K562 (cell line): ENCODE data around the gene CFAP251. TPM values are rescaled to one million over a fixed set of nuclear protein-coding genes. Genes with fewer than 3 reads are reported as not detected.

Experiments
- ATAC-seq: fragments of 200-7000 bp; cut with Tn5 transposase; 3 replicates; pipeline ENCODE4 v1.9.1; 2020; ENCODE audit warnings: moderate library complexity
- BruUV-seq: library from RNA; stranded (reverse); fragments of 400-500 nt; replicated peaks from 2 replicates; lab custom pipeline; 2021; lab: Mats Ljungman, UMichigan
- CTCF ChIA-PET: fragments of 300-600 bp; formaldehyde crosslinking; extraction: SDS; loops from one replicate; lab custom pipeline; 2021; ENCODE audit warnings: low intra/inter-chr PET ratio; lab: Yijun Ruan, JAX
- POLR2A ChIA-PET: fragments of 300-600, 350-650 bp; sonication (Branson Sonifier 250); formaldehyde crosslinking; extraction: SDS; loops from one replicate; lab custom pipeline; 2021; ENCODE audit warnings: antibody characterized with exemption, inconsistent platforms; lab: Yijun Ruan, JAX
- DNase-seq, 4 experiments: peaks; one replicate each; pipeline versions ENCODE4 v3.0.0 to v3.0.0-alpha.2; 2011 to 2018; ENCODE audit warnings: low spot score in 3 of 4, mixed read lengths in 3 of 4; ENCODE audit errors: extremely low read depth in 1 of 4
- FAIRE-seq: peaks from 2 replicates; lab custom pipeline; 2011; peaks lifted over from hg19 to GRCh38; lab: Jason Lieb, UNC
- H2AFZ ChIP-seq: 2 replicates; pipeline ENCODE4 v1.6.0; 2011; ENCODE audit warnings: low read depth, low read length, control low read depth, inconsistent platforms
- H3K27ac ChIP-seq: fragments of 200-600 bp; 3 replicates; pipeline ENCODE4 v1.8.0; 2011; ENCODE audit warnings: low read depth, mild to moderate bottlenecking, control low read depth, inconsistent platforms, low read length, moderate library complexity, mixed read lengths; ENCODE audit errors: extremely low read depth
- H3K27me3 ChIP-seq, 2 experiments: fragments of 300-600 bp in 1 of 2; 2 replicates in 1 of 2; 3 replicates in 1 of 2; pipeline versions ENCODE4 v1.6.0 to v1.8.0; 2011; ENCODE audit warnings: inconsistent platforms in 2 of 2, low read length in 2 of 2, mild to moderate bottlenecking in 1 of 2, mixed read lengths in 1 of 2, moderate library complexity in 1 of 2; ENCODE audit not compliant: control insufficient read depth in 2 of 2, insufficient read depth in 2 of 2
- H3K36me3 ChIP-seq: fragments of 300-600 bp; 3 replicates; pipeline ENCODE4 v1.8.0; 2011; ENCODE audit warnings: mild to moderate bottlenecking, low read length, inconsistent platforms; ENCODE audit not compliant: control insufficient read depth, insufficient read depth
- H3K4me1 ChIP-seq, 2 experiments: fragments of 200-600 bp in 1 of 2; replicated peaks in 1 of 2; 2 replicates in 1 of 2; 3 replicates in 1 of 2; pipeline versions ENCODE4 v1.5.1 to v1.8.0; 2011; ENCODE audit warnings: inconsistent platforms in 2 of 2, low read length in 2 of 2, mild to moderate bottlenecking in 1 of 2, mixed read lengths in 1 of 2, moderate library complexity in 1 of 2; ENCODE audit not compliant: control insufficient read depth in 2 of 2, insufficient read depth in 2 of 2
- H3K4me2 ChIP-seq: 2 replicates; pipeline ENCODE4 v1.6.1; 2011; ENCODE audit warnings: low read length, control low read depth, inconsistent platforms, mixed read lengths; ENCODE audit not compliant: insufficient read depth
- H3K4me3 ChIP-seq: fragments of 200-600 bp; sonication (generic), shearing (Covaris generic); 2 replicates; pipeline ENCODE4 v1.5.1; 2016; ENCODE audit warnings: control low read depth, inconsistent platforms
- H3K79me2 ChIP-seq: fragments of 200-600 bp; 3 replicates; pipeline ENCODE4 v1.8.0; 2011; ENCODE audit warnings: low read length, inconsistent platforms; ENCODE audit not compliant: control insufficient read depth, insufficient read depth
- H3K9ac ChIP-seq, 2 experiments: 2 replicates each; pipeline versions ENCODE4 v1.6.0 to v1.6.1; 2011; ENCODE audit warnings: low read depth in 2 of 2, low read length in 2 of 2, control low read depth in 1 of 2, inconsistent platforms in 1 of 2, mild to moderate bottlenecking in 1 of 2, mixed read lengths in 1 of 2; ENCODE audit not compliant: insufficient read depth in 1 of 2
- H3K9me1 ChIP-seq: one replicate; pipeline ENCODE4 v1.6.0; 2011; ENCODE audit warnings: inconsistent platforms, mild to moderate bottlenecking, low read length, moderate library complexity; ENCODE audit not compliant: control insufficient read depth, insufficient read depth
- H3K9me3 ChIP-seq: replicated peaks from 2 replicates; pipeline ENCODE4 v1.5.1; 2011; ENCODE audit warnings: low read depth, low read length, inconsistent platforms; ENCODE audit not compliant: control insufficient read depth, insufficient read depth
- H4K20me1 ChIP-seq: replicated peaks from 2 replicates; pipeline ENCODE4 v1.6.1; 2011; ENCODE audit warnings: low read length, inconsistent platforms, mixed read lengths; ENCODE audit not compliant: control insufficient read depth, insufficient read depth
- BMI1 ChIP-seq: fragments of 150-350 bp; IDR thresholded peaks from 2 replicates; pipeline ENCODE4 v1.6.1; 2014; ENCODE audit warnings: low read length
- C11orf30 ChIP-seq: fragments of 450-650 bp; IDR thresholded peaks from 2 replicates; pipeline ENCODE4 v1.6.1; 2016; ENCODE audit warnings: low read depth, mild to moderate bottlenecking
- E2F4 ChIP-seq: sonication (generic); formaldehyde crosslinking; IDR thresholded peaks from 2 replicates; pipeline ENCODE4 v1.8.0; 2022; ENCODE audit warnings: mild to moderate bottlenecking, low read depth, missing genetic modification reagents
- FOXJ2 ChIP-seq: fragments of 200-800 bp; sonication (Bioruptor generic); IDR thresholded peaks from 2 replicates; pipeline ENCODE4 v1.6.1; 2016; ENCODE audit warnings: missing genetic modification characterization, missing compliant biosample characterization
- KDM1A ChIP-seq, 2 experiments: fragments of 450-650 bp; IDR thresholded peaks; 2 replicates each; pipeline ENCODE4 v1.6.1; 2016; ENCODE audit warnings: mild to moderate bottlenecking in 2 of 2
- MAFF ChIP-seq: IDR thresholded peaks from 2 replicates; pipeline ENCODE4 v1.6.1; 2012; ENCODE audit warnings: low read length, improper control_type of control experiment
- MTA1 ChIP-seq: fragments of 450-650 bp; IDR thresholded peaks from 2 replicates; pipeline ENCODE4 v1.6.1; 2017; ENCODE audit warnings: borderline replicate concordance
- NFE2 ChIP-seq: IDR thresholded peaks from 2 replicates; pipeline ENCODE4 v1.6.1; 2014; ENCODE audit warnings: antibody characterized with exemption, low read depth
- NFE2L1 ChIP-seq: fragments of 450-650 bp; IDR thresholded peaks from 2 replicates; pipeline ENCODE4 v1.6.1; 2016; ENCODE audit warnings: missing genetic modification characterization, low read depth, mild to moderate bottlenecking, missing compliant biosample characterization, moderate library complexity, borderline replicate concordance
- NRF1 ChIP-seq, 2 experiments: fragments of 450-650 bp; IDR thresholded peaks in 1 of 2; conservative IDR thresholded peaks in 1 of 2; 2 replicates each; pipeline ENCODE4 v1.6.1; 2014; ENCODE audit warnings: mild to moderate bottlenecking in 2 of 2
- POLR3G ChIP-seq: IDR thresholded peaks from 2 replicates; pipeline ENCODE4 v1.6.1; 2011; ENCODE audit not compliant: insufficient read length, insufficient replicate concordance; ENCODE audit errors: extremely low read depth
- RFX5 ChIP-seq: IDR thresholded peaks from 2 replicates; pipeline ENCODE4 v1.6.1; 2011; ENCODE audit warnings: low read depth, mild to moderate bottlenecking, improper control_type of control experiment, low read length
- SIX5 ChIP-seq, 2 experiments: IDR thresholded peaks; 2 replicates each; pipeline ENCODE4 v1.6.1; 2011; ENCODE audit warnings: low read length in 2 of 2, borderline replicate concordance in 1 of 2, low read depth in 1 of 2, mild to moderate bottlenecking in 1 of 2, moderate library complexity in 1 of 2; ENCODE audit not compliant: insufficient read depth in 1 of 2
- SNIP1 ChIP-seq: fragments of 450-650 bp; IDR thresholded peaks from 2 replicates; pipeline ENCODE4 v1.7.1; 2017; ENCODE audit warnings: low read depth, mild to moderate bottlenecking
- TRIM28 ChIP-seq: fragments of 450-650 bp; IDR thresholded peaks from 2 replicates; pipeline ENCODE4 v1.6.1; 2017
- ZC3H11A ChIP-seq: IDR thresholded peaks from 2 replicates; pipeline ENCODE4 v1.6.1; 2012; ENCODE audit warnings: low read depth, low read length, improper control_type of control experiment
- ZNF780A ChIP-seq: fragments of 250-450 bp; sonication (Bioruptor Pico); IDR thresholded peaks from 2 replicates; pipeline ENCODE4 v1.5.0; 2021; ENCODE audit warnings: mild to moderate bottlenecking
- WGBS: fragments of 100-300 bp; shearing (Covaris generic); methylation state at CpG from one replicate; pipeline ENCODE4 v1.1.6; 2016; ENCODE audit warnings: low coverage, mixed read lengths; ENCODE audit not compliant: insufficient coverage; ENCODE audit errors: missing lambda C conversion rate; 5-methylcytosine and 5-hydroxymethylcytosine counted together
- in situ Hi-C: fragments of 300-500 bp; cut with MboI; formaldehyde crosslinking; loops from 4 replicates; pipeline ENCODE4 v1.15.0; 2018; ENCODE audit warnings: inconsistent platforms, mixed read lengths
- intact Hi-C: fragments of 100-400 bp; cut with micrococcal nuclease; formaldehyde crosslinking; loops from 2 replicates; pipeline ENCODE4 v1.14.2; 2022
- polyA plus RNA-seq, 8 experiments: library from polyadenylated mRNA; depleted of rRNA in 4 of 8; stranded (reverse) in 5 of 8; unstranded in 3 of 8; fragments of >200 nt; fragmentation: Nextera tagmentation in 2 of 8; fragmentation: Illumina TruSeq in 1 of 8; extraction: Ambion mirVana in 2 of 8; extraction: Trizol in 1 of 8; gene quantifications; 2 replicates each; pipeline versions ENCODE4 v1.2.1 to v1.2.3, GENCODE V29; 2011 to 2014; ENCODE audit warnings: inconsistent platforms in 1 of 8, missing spikeins in 1 of 8
- total RNA-seq, 7 experiments: library from RNA; depleted of rRNA in 6 of 7; stranded (reverse); fragments of >200 nt in 6 of 7; fragmentation: Illumina TruSeq in 2 of 7; extraction: Trizol in 2 of 7; gene quantifications; 2 replicates each; pipeline versions ENCODE4 v1.2.1 to v1.2.3, GENCODE V29; 2011 to 2021; ENCODE audit warnings: low replicate concordance in 1 of 7

Gene CFAP251
- total and polyA plus RNA-seq, 9 of the 15 experiments (the other 6 are each of a cell fraction or from before 2014, with no cell fraction given), result 16.6 to 31.0 (median 19.1) TPM

DNA sequence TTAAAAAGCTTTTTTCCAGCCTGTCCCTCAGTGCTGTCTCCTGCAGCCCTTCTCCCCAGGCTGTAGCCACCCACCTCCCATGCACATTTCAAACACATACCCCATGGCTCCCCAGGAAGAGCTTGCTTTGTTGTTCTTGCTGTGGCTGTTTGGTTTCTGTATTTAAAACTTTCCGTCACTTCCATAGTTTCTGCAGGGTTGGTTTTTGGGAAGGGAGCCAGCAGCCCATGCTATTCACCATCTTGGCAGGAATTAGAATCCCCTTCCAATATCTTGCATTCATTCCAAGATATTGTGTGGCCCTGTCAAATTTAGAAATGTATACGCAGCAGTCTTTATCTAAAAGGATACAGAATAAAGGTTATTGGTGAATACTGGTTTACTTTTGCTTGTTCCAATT is 29.6 kb downstream of the CFAP251 start:
- in situ Hi-C loops, result no loop called here
- no peak for DNase-seq
- Histone ChIP-seq H4K20me1 (no peaks in the 10 kb centered on the region), H3K9me3 (no peaks in the 10 kb centered on the region), H3K27ac (no peak overlapping the region), H3K27me3 (no peaks in the 10 kb centered on the region)
- ATAC-seq, result no peak
- TF ChIP-seq MTA1 (no peak), RFX5 (no peak), ZNF780A (CRISPR knock-in tag) (no peak)
- TF ChIP-seq, all 486 proteins: peak for 0
- 100% methylated on average over 2 of the region's 2 CpGs for WGBS
- H2AFZ ChIP-seq, result no peak overlapping the region
- intact Hi-C loops, result no loop called here
- POLR2A ChIA-PET, result interaction anchor here (0.7 to 1.7 kb wide), 2 partner anchors 9 to 14 kb away, joined by 3 to 4 read pairs; no protein-coding TSS in a partner anchor
- CTCF ChIA-PET, result no interaction called here
- no peak for FAIRE-seq
- no peaks in the 10 kb centered on the region for H3K79me2 ChIP-seq
- no TSS peak for BruUV-seq
- H3K4me2 ChIP-seq, result no peak overlapping the region
- H3K4me1 ChIP-seq, result no peaks in the 10 kb centered on the region
- peaks cover 35% of the 10 kb centered on the region for H3K36me3 ChIP-seq
- H3K9ac ChIP-seq, result no peak overlapping the region
- H3K9me1 ChIP-seq, result no peaks in the 10 kb centered on the region
- H3K4me3 ChIP-seq, result no peak overlapping the region

- no peaks in the 10 kb centered on the region for H3K27me3 ChIP-seq
- no peak overlapping the region for H3K4me2 ChIP-seq
- H3K4me1 ChIP-seq, result no peaks in the 10 kb centered on the region
- DNase-seq (no peak), FAIRE-seq (peak; percentile 44), ATAC-seq (no peak)
- POLR2A ChIA-PET, result no interaction called here
- no peak overlapping the region for H3K9ac ChIP-seq
- no TSS peak for BruUV-seq
- H3K4me3 ChIP-seq, result no peak overlapping the region
- H4K20me1 ChIP-seq, result no peaks in the 10 kb centered on the region
- H3K9me3 ChIP-seq, result no peaks in the 10 kb centered on the region
- H3K9me1 ChIP-seq, result no peaks in the 10 kb centered on the region
- H3K79me2 ChIP-seq, result no peaks in the 10 kb centered on the region
- in situ Hi-C loops (no loop called here), intact Hi-C loops (no loop called here)
- no peak overlapping the region for H2AFZ ChIP-seq
- CTCF ChIA-PET, result no interaction called here
- H3K36me3 ChIP-seq, result peaks cover 24% of the 10 kb centered on the region
- WGBS, result 67% methylated on average over 4 of the region's 4 CpGs
- H3K27ac ChIP-seq, result no peak overlapping the region
- TF ChIP-seq NFE2 (peak; percentile 60; the same call in 1 of the 2 replicates), KDM1A (IDR thresholded peaks at IDR 0.05) (no peak), POLR3G (no peak), NFE2L1 (tag) (peak; percentile 19; the same call in 1 of the 2 replicates), SIX5 (IDR thresholded peaks at IDR 0.05; ENCODE audit: borderline replicate concordance in 1 of 2, insufficient read depth in 1 of 2, low read depth in 1 of 2, low read length in 2 of 2) (no peak), C11orf30 (peak; percentile 71), ZC3H11A (no peak), SNIP1 (no peak), TRIM28 (no peak), MAFF (peak; percentile 11; the same call in 1 of the 2 replicates), E2F4 (CRISPR knock-in tag) (no peak), NRF1 (conservative IDR thresholded peaks at IDR 0.05 in 1 of 2, IDR thresholded peaks at IDR 0.05 in 1 of 2) (no peak), BMI1 (no peak), FOXJ2 (tag) (no peak)
Observed at GRCh38 chr12:121949648-121950397, 31.4 kb downstream of the CFAP251 start.
